ENCODE data around the gene FAM83B. TPM values are rescaled to one million over a fixed set of nuclear protein-coding genes. Genes with fewer than 3 reads are reported as not detected.
A peak's percentile ranks its signal among the peaks of the same experiment; 100 is the strongest.

FAM83B gene
- total RNA-seq, 1 donor = not detected

GRCh38 chr6:54847799-54848597 lies 1.4 kb downstream of the FAM83B start:
- no peaks in the 10 kb centered on the region for H3K79me2 ChIP-seq (ENCODE audit: insufficient read depth, low read length)
- H3K27ac ChIP-seq (ENCODE audit: low read depth, low read length) = no peak overlapping the region
- peaks cover 23% of the 10 kb centered on the region for H3K27me3 ChIP-seq (ENCODE audit: insufficient read depth, low read length)
- no peaks in the 10 kb centered on the region for H4K20me1 ChIP-seq (ENCODE audit: insufficient read depth, low read length)
- H3K36me3 ChIP-seq (ENCODE audit: insufficient read depth, low read length) = no peaks in the 10 kb centered on the region
- DNase-seq (ENCODE audit: insufficient read length, low spot score, missing footprints) = peak; percentile 89
- H3K4me1 ChIP-seq (ENCODE audit: insufficient read depth, low read length) = peaks cover 4% of the 10 kb centered on the region
- H3K4me3 ChIP-seq (ENCODE audit: insufficient read depth, low read length) = no peak overlapping the region
- no peak overlapping the region for H2AFZ ChIP-seq (ENCODE audit: low read length)
- H3K9me3 ChIP-seq (ENCODE audit: low read depth, low read length) = no peaks in the 10 kb centered on the region
- TF ChIP-seq CTCF (IDR thresholded peaks at IDR 0.05; ENCODE audit: extremely low read depth, low read depth, low read length) = no peak
- no peak overlapping the region for H3K4me2 ChIP-seq (ENCODE audit: insufficient read depth, low read length)

- no peak overlapping the region for H3K4me3 ChIP-seq (ENCODE audit: insufficient read depth, low read length)
- H3K27ac ChIP-seq (ENCODE audit: low read depth, low read length) = no peak overlapping the region
- TF ChIP-seq CTCF (IDR thresholded peaks at IDR 0.05; ENCODE audit: extremely low read depth, low read depth, low read length) = no peak
- no peaks in the 10 kb centered on the region for H3K9me3 ChIP-seq (ENCODE audit: low read depth, low read length)
- DNase-seq (ENCODE audit: insufficient read length, low spot score, missing footprints) = peak; percentile 61
- no peaks in the 10 kb centered on the region for H3K79me2 ChIP-seq (ENCODE audit: insufficient read depth, low read length)
- H3K4me2 ChIP-seq (ENCODE audit: insufficient read depth, low read length) = no peak overlapping the region
- H3K27me3 ChIP-seq (ENCODE audit: insufficient read depth, low read length) = peaks cover 23% of the 10 kb centered on the region
- H3K4me1 ChIP-seq (ENCODE audit: insufficient read depth, low read length) = peaks cover 4% of the 10 kb centered on the region
- no peaks in the 10 kb centered on the region for H3K36me3 ChIP-seq (ENCODE audit: insufficient read depth, low read length)
- H4K20me1 ChIP-seq (ENCODE audit: insufficient read depth, low read length) = no peaks in the 10 kb centered on the region
- no peak overlapping the region for H2AFZ ChIP-seq (ENCODE audit: low read length)
Observed at GRCh38 chr6:54850114-54850513, 3.5 kb downstream of the FAM83B start.

- H3K79me2 ChIP-seq (ENCODE audit: insufficient read depth, low read length) = no peaks in the 10 kb centered on the region
Observed at GRCh38 chr6:54856129-54856528, 9.6 kb downstream of the FAM83B start.

More at GRCh38 chr6:54856129-54856528, 9.6 kb downstream of the FAM83B start:
- H3K4me2 ChIP-seq (ENCODE audit: insufficient read depth, low read length) = no peak overlapping the region
- H3K27ac ChIP-seq (ENCODE audit: low read depth, low read length) = no peak overlapping the region
- no peaks in the 10 kb centered on the region for H3K4me1 ChIP-seq (ENCODE audit: insufficient read depth, low read length)
- H3K9me3 ChIP-seq (ENCODE audit: low read depth, low read length) = no peaks in the 10 kb centered on the region
- no peak overlapping the region for H3K4me3 ChIP-seq (ENCODE audit: insufficient read depth, low read length)
- TF ChIP-seq CTCF (IDR thresholded peaks at IDR 0.05; ENCODE audit: extremely low read depth, low read depth, low read length) = no peak
- DNase-seq (ENCODE audit: insufficient read length, low spot score, missing footprints) = no peak
- no peak overlapping the region for H2AFZ ChIP-seq (ENCODE audit: low read length)
- no peaks in the 10 kb centered on the region for H3K36me3 ChIP-seq (ENCODE audit: insufficient read depth, low read length)
- H3K27me3 ChIP-seq (ENCODE audit: insufficient read depth, low read length) = no peaks in the 10 kb centered on the region
- H4K20me1 ChIP-seq (ENCODE audit: insufficient read depth, low read length) = no peaks in the 10 kb centered on the region

All from osteoblast (primary cell).